Measurements from ENCODE around the gene CBFA2T3.

The CBFA2T3 gene

GRCh38 chr16:88846088-88846487 is 130.9 kb downstream of the CBFA2T3 start:
- no peak for DNase-seq (ENCODE audit: low read depth)
- no peak overlapping the region for H3K4me3 ChIP-seq (ENCODE audit: low read length)
- no peak for TF ChIP-seq CTCF (conservative IDR thresholded peaks at IDR 0.05; ENCODE audit: low read depth, low read length)

- peak; percentile 13 for TF ChIP-seq CTCF (conservative IDR thresholded peaks at IDR 0.05; ENCODE audit: low read depth, low read length)
- no peak overlapping the region for H3K4me3 ChIP-seq (ENCODE audit: low read length)
- DNase-seq (ENCODE audit: low read depth) = no peak
Observed at GRCh38 chr16:88844419-88845036, 132.5 kb downstream of the CBFA2T3 start.

DNA sequence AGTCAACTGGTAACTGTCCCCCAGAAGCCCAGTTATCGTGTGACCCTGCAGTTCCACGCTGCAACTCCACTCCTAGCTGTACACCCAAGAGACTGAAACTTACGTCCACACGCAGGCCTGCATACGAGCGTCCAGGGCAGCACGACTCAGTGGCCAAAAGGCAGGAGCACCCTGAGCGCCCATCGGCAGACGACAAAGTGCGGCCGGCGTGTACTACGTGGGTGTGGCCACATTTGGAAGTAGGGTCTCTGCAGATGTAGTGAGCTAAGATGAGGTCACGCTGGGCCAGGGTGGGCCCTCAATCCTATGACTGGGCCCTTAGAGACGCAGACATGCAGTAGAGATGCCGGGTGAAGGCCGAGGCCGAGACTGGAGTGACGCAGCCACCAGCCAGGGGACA is 133.8 kb downstream of the CBFA2T3 start:
- no peak overlapping the region for H3K4me3 ChIP-seq (ENCODE audit: low read length)
- DNase-seq (ENCODE audit: low read depth) = no peak
- no peak for TF ChIP-seq CTCF (conservative IDR thresholded peaks at IDR 0.05; ENCODE audit: low read depth, low read length)

DNA sequence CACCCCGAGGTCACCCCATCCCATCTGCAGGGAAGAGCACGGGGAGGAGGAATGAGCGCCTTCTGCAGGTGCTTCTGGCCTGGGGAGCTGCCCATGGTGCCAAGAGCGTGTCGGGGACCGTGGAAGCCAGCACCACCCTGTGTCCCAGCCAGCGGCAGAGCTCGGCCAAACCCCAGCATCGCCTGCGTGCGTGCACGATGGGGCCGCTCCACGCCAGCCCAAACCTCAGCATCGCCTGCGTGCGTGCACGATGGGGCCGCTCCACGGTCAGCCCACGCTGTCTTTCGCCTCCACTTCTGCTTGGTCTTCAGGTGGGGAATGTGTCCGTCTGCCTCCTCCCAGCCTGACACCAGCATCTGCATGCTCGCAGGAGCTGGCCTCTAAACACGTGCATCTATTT is 134.2 kb downstream of the CBFA2T3 start:
- DNase-seq (ENCODE audit: low read depth) = no peak
- TF ChIP-seq CTCF (conservative IDR thresholded peaks at IDR 0.05; ENCODE audit: low read depth, low read length) = no peak

DNA sequence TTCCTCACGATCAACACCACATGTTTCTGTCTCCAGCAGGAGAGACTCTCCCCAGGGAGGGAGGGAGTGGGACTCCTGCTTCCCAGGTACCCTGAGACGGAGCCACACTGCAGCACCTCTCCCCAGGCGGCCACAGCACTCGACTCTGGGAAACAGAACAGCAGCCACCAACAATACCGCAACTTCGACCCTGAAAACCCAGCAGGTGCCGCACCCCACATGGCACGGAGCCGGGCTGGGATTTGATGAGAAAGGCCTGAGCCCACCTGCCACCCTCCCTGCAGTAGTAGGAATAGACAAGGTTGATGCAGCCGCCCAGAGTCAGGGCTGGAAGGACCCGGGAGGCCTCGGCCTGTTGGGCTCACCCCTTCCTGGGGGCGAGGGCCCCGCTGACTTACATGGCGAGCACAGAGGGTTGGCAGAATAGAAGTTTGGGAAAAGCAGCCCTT is 134.7 kb downstream of the CBFA2T3 start:
- no peak overlapping the region for H3K4me3 ChIP-seq (ENCODE audit: low read length)
- no peak for TF ChIP-seq CTCF (conservative IDR thresholded peaks at IDR 0.05; ENCODE audit: low read depth, low read length)
- no peak for DNase-seq (ENCODE audit: low read depth)

More for the DNA sequence above, 134.2 kb downstream of the CBFA2T3 start:
- no peak overlapping the region for H3K4me3 ChIP-seq (ENCODE audit: low read length)

DNA sequence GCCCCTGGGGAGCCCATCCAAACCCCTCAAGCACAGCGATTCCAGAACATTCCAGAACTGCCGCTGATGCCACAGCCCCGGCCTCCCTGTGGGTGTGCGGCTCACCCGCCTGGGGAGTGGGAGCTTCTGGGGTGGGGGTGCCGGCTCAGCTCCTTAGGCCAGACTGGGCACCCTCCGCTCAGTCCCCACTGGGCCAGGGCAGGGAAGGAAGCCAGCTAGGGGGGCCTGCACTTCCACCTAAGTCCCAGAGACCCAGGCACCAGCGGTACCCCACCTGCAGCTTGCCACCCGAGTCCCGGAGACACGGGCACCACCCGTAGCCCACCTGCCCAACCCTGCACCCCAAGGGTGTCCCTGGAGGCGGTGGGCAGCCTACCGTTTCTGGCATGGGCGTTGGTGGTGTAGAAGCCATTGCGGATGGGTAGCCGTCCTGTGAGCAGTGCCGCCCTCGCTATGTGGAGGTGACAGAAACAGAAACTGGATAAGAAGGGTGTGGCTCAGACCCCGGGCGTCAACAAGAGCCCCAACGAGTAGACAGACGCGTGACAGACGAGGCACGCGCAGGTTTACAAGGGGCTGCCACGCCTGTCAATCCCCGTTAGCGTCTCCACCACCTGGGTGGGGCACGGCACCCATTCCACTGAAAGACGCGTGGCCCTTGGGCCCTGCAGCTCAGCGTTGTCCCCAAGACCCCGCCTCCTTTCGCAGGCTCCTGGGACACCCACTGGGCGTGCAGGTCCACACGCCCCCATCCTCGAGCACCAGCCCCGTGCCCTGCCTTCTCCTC is 135.3 kb downstream of the CBFA2T3 start:
- no peak for TF ChIP-seq CTCF (conservative IDR thresholded peaks at IDR 0.05; ENCODE audit: low read depth, low read length)
- DNase-seq (ENCODE audit: low read depth) = no peak
- no peak overlapping the region for H3K4me3 ChIP-seq (ENCODE audit: low read length)

Measured in retinal pigment epithelial cell (primary cell).